PFSK-1 (cell line): ENCODE data around the gene PLEKHG4.

Experiments
- POLR2AphosphoS5 ChIP-seq: IDR thresholded peaks from 2 replicates; pipeline ENCODE4 v1.6.1; 2012; ENCODE audit warnings: low read depth, mild to moderate bottlenecking, control low read depth, low read length, moderate library complexity
- SIN3A ChIP-seq: IDR thresholded peaks from 2 replicates; pipeline ENCODE4 v1.6.1; 2012; ENCODE audit warnings: mild to moderate bottlenecking, low read length, moderate library complexity, borderline replicate concordance; ENCODE audit not compliant: insufficient read depth
- TAF1 ChIP-seq: IDR thresholded peaks from 2 replicates; pipeline ENCODE4 v1.6.1; 2012; ENCODE audit warnings: low read length, control low read depth, borderline replicate concordance; ENCODE audit not compliant: insufficient read depth
- TF ChIP-seq, protein P1 (sequence below), 2 experiments: IDR thresholded peaks; 2 replicates each; pipeline versions ENCODE4 v1.6.1 to v1.8.0; 2011 to 2012; ENCODE audit warnings: low read depth in 2 of 2, low read length in 2 of 2, control low read depth in 1 of 2, inconsistent platforms in 1 of 2, mild to moderate bottlenecking in 1 of 2, moderate library complexity in 1 of 2; ENCODE audit not compliant: insufficient read depth in 1 of 2

DNA sequence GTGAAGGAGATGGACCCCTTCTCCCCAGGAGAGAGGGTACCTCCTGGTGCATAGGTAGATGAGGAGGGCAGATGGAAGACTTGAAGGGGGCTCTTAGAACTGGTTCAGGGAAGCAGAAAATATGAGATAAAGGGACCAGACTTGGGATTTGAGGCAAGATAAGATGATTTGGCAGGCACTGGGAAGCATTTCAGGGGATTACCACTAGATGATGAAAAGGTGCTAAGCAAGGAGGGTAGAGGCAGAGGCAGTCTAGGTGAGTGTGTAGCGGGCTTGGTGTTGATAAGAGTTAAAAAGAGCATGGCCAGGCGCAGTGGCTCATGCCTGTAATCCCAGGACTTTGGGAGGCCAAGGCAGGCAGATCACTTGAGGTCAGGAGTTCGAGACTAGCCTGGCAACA, 16.1 kb upstream of the PLEKHG4 start:
- no peak for TF ChIP-seq POLR2AphosphoS5
- no peak for TF ChIP-seq SIN3A
- TF ChIP-seq, protein P1, sequence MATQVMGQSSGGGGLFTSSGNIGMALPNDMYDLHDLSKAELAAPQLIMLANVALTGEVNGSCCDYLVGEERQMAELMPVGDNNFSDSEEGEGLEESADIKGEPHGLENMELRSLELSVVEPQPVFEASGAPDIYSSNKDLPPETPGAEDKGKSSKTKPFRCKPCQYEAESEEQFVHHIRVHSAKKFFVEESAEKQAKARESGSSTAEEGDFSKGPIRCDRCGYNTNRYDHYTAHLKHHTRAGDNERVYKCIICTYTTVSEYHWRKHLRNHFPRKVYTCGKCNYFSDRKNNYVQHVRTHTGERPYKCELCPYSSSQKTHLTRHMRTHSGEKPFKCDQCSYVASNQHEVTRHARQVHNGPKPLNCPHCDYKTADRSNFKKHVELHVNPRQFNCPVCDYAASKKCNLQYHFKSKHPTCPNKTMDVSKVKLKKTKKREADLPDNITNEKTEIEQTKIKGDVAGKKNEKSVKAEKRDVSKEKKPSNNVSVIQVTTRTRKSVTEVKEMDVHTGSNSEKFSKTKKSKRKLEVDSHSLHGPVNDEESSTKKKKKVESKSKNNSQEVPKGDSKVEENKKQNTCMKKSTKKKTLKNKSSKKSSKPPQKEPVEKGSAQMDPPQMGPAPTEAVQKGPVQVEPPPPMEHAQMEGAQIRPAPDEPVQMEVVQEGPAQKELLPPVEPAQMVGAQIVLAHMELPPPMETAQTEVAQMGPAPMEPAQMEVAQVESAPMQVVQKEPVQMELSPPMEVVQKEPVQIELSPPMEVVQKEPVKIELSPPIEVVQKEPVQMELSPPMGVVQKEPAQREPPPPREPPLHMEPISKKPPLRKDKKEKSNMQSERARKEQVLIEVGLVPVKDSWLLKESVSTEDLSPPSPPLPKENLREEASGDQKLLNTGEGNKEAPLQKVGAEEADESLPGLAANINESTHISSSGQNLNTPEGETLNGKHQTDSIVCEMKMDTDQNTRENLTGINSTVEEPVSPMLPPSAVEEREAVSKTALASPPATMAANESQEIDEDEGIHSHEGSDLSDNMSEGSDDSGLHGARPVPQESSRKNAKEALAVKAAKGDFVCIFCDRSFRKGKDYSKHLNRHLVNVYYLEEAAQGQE (IDR thresholded peaks at IDR 0.05; ENCODE audit: insufficient read depth in 1 of 2, low read depth in 2 of 2, low read length in 2 of 2) = no peak
- TF ChIP-seq TAF1 = no peak
